ENCODE results near the gene RIMS3. TPM values are rescaled to one million over a fixed set of nuclear protein-coding genes. Genes with fewer than 3 reads are reported as not detected.
A peak's percentile ranks its signal among the peaks of the same experiment; 100 is the strongest.

The RIMS3 gene
- total and polyA plus RNA-seq, 5 donors from 2014 or later: 1.0 to 3.8 (median 1.9) TPM

DNA sequence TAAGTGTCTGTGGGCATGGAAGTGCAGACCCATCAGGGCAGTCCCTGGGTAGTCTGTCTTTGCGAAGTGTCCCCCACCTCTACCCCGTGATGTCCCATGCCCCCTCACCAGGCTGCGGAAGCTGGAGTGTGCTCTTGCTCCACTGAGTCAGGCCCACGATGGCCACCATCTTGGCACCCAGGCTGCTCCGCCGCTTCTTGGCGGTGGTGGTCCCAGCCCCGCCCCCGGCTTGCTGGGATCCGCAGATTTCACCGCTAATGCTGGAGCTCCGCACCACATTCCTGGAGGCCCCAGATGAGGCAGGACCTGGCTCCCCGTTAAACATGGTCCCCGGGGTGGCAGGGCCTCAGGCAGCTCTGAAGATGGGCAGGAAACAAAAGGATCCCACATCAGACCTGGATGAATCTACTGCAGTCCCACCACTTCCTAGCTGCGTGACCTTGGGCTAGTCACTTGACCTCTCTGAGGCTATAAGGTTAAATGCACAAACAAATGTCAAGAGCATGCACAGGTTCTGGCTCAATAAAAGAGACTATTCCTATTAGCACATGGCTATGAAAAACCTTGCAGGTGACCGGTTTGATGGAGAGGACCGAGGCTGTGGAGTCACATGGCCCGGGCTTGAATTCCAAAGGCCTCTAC, 23.8 kb downstream of the RIMS3 start:
- Mint-ChIP-seq H3K4me3 (no peak overlapping the region), H3K27me3 (peaks cover 5% of the 10 kb centered on the region), H3K27ac (no peak overlapping the region), H3K4me1 (peaks cover 0 to 4% (median 0%) of the 10 kb centered on the region in 4 donors), H3K36me3 (no peaks in the 10 kb centered on the region), H3K9me3 (no peaks in the 10 kb centered on the region)
- Histone ChIP-seq H3K36me3 (ENCODE audit: control insufficient read depth, insufficient read depth, low read length) (no peaks in the 10 kb centered on the region), H3K9me3 (ENCODE audit: control insufficient read depth in 2 of 2, low read length in 2 of 2) (no peaks in the 10 kb centered on the region), H3K4me1 (ENCODE audit: control insufficient read depth, insufficient read depth, low read length, poor library complexity, severe bottlenecking) (no peaks in the 10 kb centered on the region), H3K27me3 (ENCODE audit: control insufficient read depth, insufficient read depth, low read length) (no peaks in the 10 kb centered on the region), H3K27ac (ENCODE audit: insufficient read depth, low read length, poor library complexity, severe bottlenecking) (no peak overlapping the region), H3K4me3 (ENCODE audit: low read depth, low read length) (no peak overlapping the region)
- DNase-seq (no peak), ATAC-seq (ENCODE audit: low read depth in 2 of 2) (no peak)

GRCh38 chr1:40640314-40641076, 25.0 kb downstream of the RIMS3 start:
- Histone ChIP-seq H3K36me3 (ENCODE audit: control insufficient read depth, insufficient read depth, low read length) (no peaks in the 10 kb centered on the region), H3K4me3 (ENCODE audit: low read depth, low read length) (no peak overlapping the region), H3K9me3 (ENCODE audit: control insufficient read depth in 2 of 2, low read length in 2 of 2) (no peaks in the 10 kb centered on the region), H3K4me1 (ENCODE audit: control insufficient read depth, insufficient read depth, low read length, poor library complexity, severe bottlenecking) (no peaks in the 10 kb centered on the region), H3K27me3 (ENCODE audit: control insufficient read depth, insufficient read depth, low read length) (no peaks in the 10 kb centered on the region), H3K27ac (ENCODE audit: insufficient read depth, low read length, poor library complexity, severe bottlenecking) (no peak overlapping the region)
- DNase-seq (no peak), ATAC-seq (ENCODE audit: low read depth in 2 of 2) (no peak)
- Mint-ChIP-seq H3K9me3 (no peaks in the 10 kb centered on the region), H3K36me3 (no peaks in the 10 kb centered on the region), H3K4me1 (peaks cover 0 to 4% (median 1%) of the 10 kb centered on the region in 4 donors), H3K27me3 (peaks cover 6% of the 10 kb centered on the region), H3K27ac (no peak overlapping the region), H3K4me3 (no peak overlapping the region)

GRCh38 chr1:40638097-40639036, 27.1 kb downstream of the RIMS3 start:
- Mint-ChIP-seq H3K4me3 (no peak overlapping the region), H3K27me3 (peaks cover 8% of the 10 kb centered on the region), H3K4me1 (peaks cover 0 to 6% (median 4%) of the 10 kb centered on the region in 4 donors), H3K27ac (peak overlapping the region in 1 of 3 donors; percentile 51), H3K36me3 (peaks cover 3% of the 10 kb centered on the region), H3K9me3 (no peaks in the 10 kb centered on the region)
- no peak overlapping the region for H3K4me3 ChIP-seq (ENCODE audit: low read depth, low read length)
- DNase-seq (no peak), ATAC-seq (ENCODE audit: low read depth in 2 of 2) (no peak)
- no peaks in the 10 kb centered on the region for H3K4me1 ChIP-seq (ENCODE audit: control insufficient read depth, insufficient read depth, low read length, poor library complexity, severe bottlenecking)
- H3K27me3 ChIP-seq (ENCODE audit: control insufficient read depth, insufficient read depth, low read length): no peaks in the 10 kb centered on the region
- H3K36me3 ChIP-seq (ENCODE audit: control insufficient read depth, insufficient read depth, low read length): no peaks in the 10 kb centered on the region
- H3K27ac ChIP-seq (ENCODE audit: insufficient read depth, low read length, poor library complexity, severe bottlenecking): no peak overlapping the region
- no peaks in the 10 kb centered on the region for H3K9me3 ChIP-seq (ENCODE audit: control insufficient read depth in 2 of 2, low read length in 2 of 2)

- ATAC-seq (ENCODE audit: low read depth in 2 of 2): no peak
- DNase-seq: no peak
- no peaks in the 10 kb centered on the region for H3K4me1 ChIP-seq (ENCODE audit: control insufficient read depth, insufficient read depth, low read length, poor library complexity, severe bottlenecking)
- H3K36me3 ChIP-seq (ENCODE audit: control insufficient read depth, insufficient read depth, low read length): no peaks in the 10 kb centered on the region
- Mint-ChIP-seq H3K4me3 (no peak overlapping the region), H3K36me3 (peaks cover 3% of the 10 kb centered on the region), H3K4me1 (peaks cover 0 to 6% (median 4%) of the 10 kb centered on the region in 4 donors), H3K27me3 (peaks cover 8% of the 10 kb centered on the region), H3K27ac (peak overlapping the region in 1 of 3 donors; percentile 51), H3K9me3 (no peaks in the 10 kb centered on the region)
- no peak overlapping the region for H3K27ac ChIP-seq (ENCODE audit: insufficient read depth, low read length, poor library complexity, severe bottlenecking)
- H3K9me3 ChIP-seq (ENCODE audit: control insufficient read depth in 2 of 2, low read length in 2 of 2): no peaks in the 10 kb centered on the region
- H3K27me3 ChIP-seq (ENCODE audit: control insufficient read depth, insufficient read depth, low read length): no peaks in the 10 kb centered on the region
- H3K4me3 ChIP-seq (ENCODE audit: low read depth, low read length): no peak overlapping the region
These were observed 27.9 kb downstream of the RIMS3 start for GRCh38 chr1:40637470-40638007.

GRCh38 chr1:40636777-40637176, 28.7 kb downstream of the RIMS3 start:
- DNase-seq (no peak), ATAC-seq (ENCODE audit: low read depth in 2 of 2) (no peak)
- Mint-ChIP-seq H3K9me3 (no peaks in the 10 kb centered on the region), H3K4me3 (no peak overlapping the region), H3K4me1 (peaks cover 0 to 6% (median 4%) of the 10 kb centered on the region in 4 donors), H3K36me3 (peaks cover 3% of the 10 kb centered on the region), H3K27me3 (peaks cover 8% of the 10 kb centered on the region), H3K27ac (no peak overlapping the region)
- H3K27me3 ChIP-seq (ENCODE audit: control insufficient read depth, insufficient read depth, low read length): no peaks in the 10 kb centered on the region
- H3K9me3 ChIP-seq (ENCODE audit: control insufficient read depth in 2 of 2, low read length in 2 of 2): no peaks in the 10 kb centered on the region
- H3K36me3 ChIP-seq (ENCODE audit: control insufficient read depth, insufficient read depth, low read length): no peaks in the 10 kb centered on the region
- H3K27ac ChIP-seq (ENCODE audit: insufficient read depth, low read length, poor library complexity, severe bottlenecking): no peak overlapping the region
- H3K4me1 ChIP-seq (ENCODE audit: control insufficient read depth, insufficient read depth, low read length, poor library complexity, severe bottlenecking): no peaks in the 10 kb centered on the region
- H3K4me3 ChIP-seq (ENCODE audit: low read depth, low read length): no peak overlapping the region

- peak overlapping the region in 1 of 3 donors; percentile 35 for H3K27ac Mint-ChIP-seq
- H3K4me1 Mint-ChIP-seq: peaks cover 0 to 6% (median 4%) of the 10 kb centered on the region in 4 donors
- H3K27me3 Mint-ChIP-seq: peaks cover 8% of the 10 kb centered on the region
- Histone ChIP-seq H3K36me3 (ENCODE audit: control insufficient read depth, insufficient read depth, low read length) (no peaks in the 10 kb centered on the region), H3K9me3 (ENCODE audit: control insufficient read depth in 2 of 2, low read length in 2 of 2) (no peaks in the 10 kb centered on the region), H3K27me3 (ENCODE audit: control insufficient read depth, insufficient read depth, low read length) (no peaks in the 10 kb centered on the region), H3K4me1 (ENCODE audit: control insufficient read depth, insufficient read depth, low read length, poor library complexity, severe bottlenecking) (no peaks in the 10 kb centered on the region), H3K27ac (ENCODE audit: insufficient read depth, low read length, poor library complexity, severe bottlenecking) (no peak overlapping the region), H3K4me3 (ENCODE audit: low read depth, low read length) (no peak overlapping the region)
- ATAC-seq (ENCODE audit: low read depth in 2 of 2): no peak
- no peaks in the 10 kb centered on the region for H3K9me3 Mint-ChIP-seq
- H3K36me3 Mint-ChIP-seq: peaks cover 3% of the 10 kb centered on the region
- DNase-seq: no peak
- no peak overlapping the region for H3K4me3 Mint-ChIP-seq
These were observed 29.6 kb downstream of the RIMS3 start for GRCh38 chr1:40635763-40636500.

All from CD4-positive, CD25-positive, alpha-beta regulatory T cell (primary cell).